ENCODE measurements around the gene MSRB3. TPM values are rescaled to one million over a fixed set of nuclear protein-coding genes. Genes with fewer than 3 reads are reported as not detected.

Gene MSRB3
- total RNA-seq, 2 donors from 2014 or later, result 1.2 to 2.1 TPM

GRCh38 chr12:65252515-65252914, 26.0 kb upstream of the MSRB3 start:
- no peak overlapping the region for H3K4me3 ChIP-seq (ENCODE audit: low read length)
- DNase-seq, result no peak
- H3K36me3 Mint-ChIP-seq (ENCODE audit: low read depth), result peaks cover 7% of the 10 kb centered on the region
- H3K4me1 ChIP-seq (ENCODE audit: control insufficient read depth, insufficient read depth, low read length), result no peaks in the 10 kb centered on the region
- no peak overlapping the region for H3K27ac ChIP-seq (ENCODE audit: low read depth, low read length)
- no peaks in the 10 kb centered on the region for H3K27me3 ChIP-seq (ENCODE audit: control insufficient read depth, insufficient read depth, low read length, poor library complexity, severe bottlenecking)
- no peaks in the 10 kb centered on the region for H3K4me1 Mint-ChIP-seq
- H3K36me3 ChIP-seq (ENCODE audit: control insufficient read depth, insufficient read depth, low read length), result peaks cover 18% of the 10 kb centered on the region
- no peak overlapping the region for H3K9ac ChIP-seq (ENCODE audit: extremely low read depth, low read length, poor library complexity, severe bottlenecking)
- 89 to 100% methylated on average over 1 of the region's 1 CpG for WGBS, 2 experiments (ENCODE audit: insufficient coverage in 1 of 2, insufficient read length in 1 of 2)
- H3K27me3 Mint-ChIP-seq (ENCODE audit: insufficient read depth), result no peaks in the 10 kb centered on the region
- no peaks in the 10 kb centered on the region for H3K9me3 Mint-ChIP-seq
- H3K27ac Mint-ChIP-seq, result no peak overlapping the region
- H3K4me3 Mint-ChIP-seq, result no peak overlapping the region
- no peak for TF ChIP-seq CTCF (conservative IDR thresholded peaks at IDR 0.05)
- no peaks in the 10 kb centered on the region for H3K9me3 ChIP-seq (ENCODE audit: control insufficient read depth, low read length)

- H3K4me1 Mint-ChIP-seq, result no peaks in the 10 kb centered on the region
- Histone ChIP-seq H3K9ac (ENCODE audit: extremely low read depth, low read length, poor library complexity, severe bottlenecking) (no peak overlapping the region), H3K9me3 (ENCODE audit: control insufficient read depth, low read length) (no peaks in the 10 kb centered on the region), H3K4me3 (ENCODE audit: low read length) (no peak overlapping the region), H3K27me3 (ENCODE audit: control insufficient read depth, insufficient read depth, low read length, poor library complexity, severe bottlenecking) (no peaks in the 10 kb centered on the region), H3K27ac (ENCODE audit: low read depth, low read length) (no peak overlapping the region), H3K36me3 (ENCODE audit: control insufficient read depth, insufficient read depth, low read length) (no peaks in the 10 kb centered on the region), H3K4me1 (ENCODE audit: control insufficient read depth, insufficient read depth, low read length) (no peaks in the 10 kb centered on the region)
- no peak overlapping the region for H3K27ac Mint-ChIP-seq
- no peak for DNase-seq
- H3K9me3 Mint-ChIP-seq, result no peaks in the 10 kb centered on the region
- no peak for TF ChIP-seq CTCF (conservative IDR thresholded peaks at IDR 0.05)
- no peak overlapping the region for H3K4me3 Mint-ChIP-seq
- no peaks in the 10 kb centered on the region for H3K36me3 Mint-ChIP-seq (ENCODE audit: low read depth)
- no peaks in the 10 kb centered on the region for H3K27me3 Mint-ChIP-seq (ENCODE audit: insufficient read depth)
These were observed 20.5 kb upstream of the MSRB3 start for GRCh38 chr12:65257986-65258385.

- H3K4me3 Mint-ChIP-seq, result no peak overlapping the region
- no peak for TF ChIP-seq CTCF (conservative IDR thresholded peaks at IDR 0.05)
- no peaks in the 10 kb centered on the region for H3K9me3 Mint-ChIP-seq
- H3K27me3 ChIP-seq (ENCODE audit: control insufficient read depth, insufficient read depth, low read length, poor library complexity, severe bottlenecking), result no peaks in the 10 kb centered on the region
- H3K9me3 ChIP-seq (ENCODE audit: control insufficient read depth, low read length), result no peaks in the 10 kb centered on the region
- no peak overlapping the region for H3K9ac ChIP-seq (ENCODE audit: extremely low read depth, low read length, poor library complexity, severe bottlenecking)
- no peak for DNase-seq
- no peaks in the 10 kb centered on the region for H3K4me1 ChIP-seq (ENCODE audit: control insufficient read depth, insufficient read depth, low read length)
- H3K4me3 ChIP-seq (ENCODE audit: low read length), result no peak overlapping the region
- H3K27ac Mint-ChIP-seq, result no peak overlapping the region
- no peaks in the 10 kb centered on the region for H3K36me3 ChIP-seq (ENCODE audit: control insufficient read depth, insufficient read depth, low read length)
- H3K4me1 Mint-ChIP-seq, result no peaks in the 10 kb centered on the region
- no peak overlapping the region for H3K27ac ChIP-seq (ENCODE audit: low read depth, low read length)
- H3K27me3 Mint-ChIP-seq (ENCODE audit: insufficient read depth), result no peaks in the 10 kb centered on the region
- H3K36me3 Mint-ChIP-seq (ENCODE audit: low read depth), result no peaks in the 10 kb centered on the region
These were observed 19.0 kb upstream of the MSRB3 start for GRCh38 chr12:65259501-65259900.

Data from endodermal cell (in vitro differentiated cells).